Activated B cell treated with CpG ODN at 0.5 μM for 24 hours (primary cell): ENCODE results near the gene SMIM44. TPM values are rescaled to one million over a fixed set of nuclear protein-coding genes. Genes with fewer than 3 reads are reported as not detected.

Source experiments
- ATAC-seq: fragments of 200-7000 bp; cut with Tn5 transposase; one replicate; pipeline ENCODE4 v1.10.0; 2021; ENCODE audit warnings: low read depth, mild to moderate bottlenecking, moderate library complexity
- CTCF ChIA-PET: fragments of 350-600 bp; sonication (Branson Sonifier 250); formaldehyde crosslinking; loops from one replicate; lab custom pipeline; 2021; ENCODE audit warnings: antibody characterized with exemption; lab: Charles Lee
- POLR2A ChIA-PET: fragments of 350-600 bp; sonication (Branson Sonifier 250); formaldehyde crosslinking; loops from one replicate; lab custom pipeline; 2021; ENCODE audit warnings: antibody characterized with exemption; lab: Charles Lee
- DNase-seq: peaks from one replicate; pipeline ENCODE4 v3.0.0; 2022
- H3K27ac Mint-ChIP-seq: one replicate; pipeline ENCODE4 v1.8.0; 2020; ENCODE audit warnings: mixed read lengths
- H3K27me3 Mint-ChIP-seq: one replicate; pipeline ENCODE4 v1.8.0; 2021; ENCODE audit warnings: mixed read lengths
- H3K36me3 Mint-ChIP-seq: one replicate; pipeline ENCODE4 v1.8.0; 2021; ENCODE audit warnings: low read depth, mixed read lengths
- H3K4me1 Mint-ChIP-seq: one replicate; pipeline ENCODE4 v1.8.0; 2021; ENCODE audit warnings: mixed read lengths
- H3K4me3 Mint-ChIP-seq: one replicate; pipeline ENCODE4 v1.8.0; 2020; ENCODE audit warnings: mild to moderate bottlenecking, mixed read lengths
- H3K9me3 Mint-ChIP-seq: one replicate; pipeline ENCODE4 v1.8.0; 2020; ENCODE audit warnings: mixed read lengths
- intact Hi-C: fragments of 100-400 bp; cut with micrococcal nuclease; formaldehyde crosslinking; loops from one replicate; pipeline ENCODE4 v1.15.1; 2024
- total RNA-seq: library from RNA; stranded (reverse); gene quantifications from 2 replicates; pipeline ENCODE4 v1.2.3, GENCODE V29; 2022
- TF ChIP-seq, protein P1 (sequence below): fragments of 200-600 bp; IDR thresholded peaks from one replicate; pipeline ENCODE4 v1.8.0; 2022; ENCODE audit warnings: antibody characterized with exemption, mild to moderate bottlenecking

Gene SMIM44
- total RNA-seq, 1 donor from 2014 or later = not detected

DNA sequence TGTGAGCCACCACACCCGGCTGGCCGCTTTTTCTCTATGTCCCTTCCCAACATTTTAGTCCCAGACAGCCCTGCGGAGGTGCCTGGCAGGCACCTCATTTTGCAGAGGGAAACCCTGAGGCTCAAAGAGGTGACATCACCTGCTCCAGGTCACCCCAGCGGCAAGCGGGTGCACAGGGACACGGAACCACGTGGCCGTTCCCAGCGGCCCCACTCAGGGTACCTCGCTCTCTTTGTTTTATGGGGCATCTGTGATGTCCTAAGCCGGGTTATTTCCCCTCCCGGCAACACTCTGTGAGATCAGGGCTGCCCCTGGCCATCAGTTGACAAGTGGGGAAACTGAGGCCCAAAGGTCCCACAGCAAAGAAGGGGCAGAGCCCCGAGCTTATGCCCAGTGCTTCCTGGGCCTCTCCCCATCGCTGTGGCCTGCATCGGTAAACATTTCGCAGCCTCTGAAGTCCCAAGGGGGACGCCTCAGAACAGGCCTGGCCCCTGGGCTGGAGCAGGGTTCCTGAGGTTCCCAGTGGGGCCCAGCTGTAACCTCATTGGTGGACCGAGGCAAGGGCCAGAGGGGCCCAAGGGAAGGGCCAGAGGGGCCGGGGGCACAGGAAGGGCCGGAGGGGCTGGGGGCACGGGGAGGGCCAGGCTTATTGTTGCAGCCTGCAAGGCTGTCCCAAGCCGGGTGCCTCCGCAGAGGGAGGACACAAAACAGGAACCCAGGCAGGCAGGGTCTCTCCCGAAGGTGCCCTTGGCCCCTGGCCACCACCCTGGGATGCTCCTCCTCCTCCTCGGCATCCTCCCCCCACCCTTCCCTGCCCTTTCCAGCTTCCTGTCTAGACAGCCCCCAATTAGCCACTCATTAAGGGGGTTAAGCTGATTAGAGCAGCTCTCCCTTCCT, 41.9 kb downstream of the SMIM44 start:
- TF ChIP-seq, protein P1, sequence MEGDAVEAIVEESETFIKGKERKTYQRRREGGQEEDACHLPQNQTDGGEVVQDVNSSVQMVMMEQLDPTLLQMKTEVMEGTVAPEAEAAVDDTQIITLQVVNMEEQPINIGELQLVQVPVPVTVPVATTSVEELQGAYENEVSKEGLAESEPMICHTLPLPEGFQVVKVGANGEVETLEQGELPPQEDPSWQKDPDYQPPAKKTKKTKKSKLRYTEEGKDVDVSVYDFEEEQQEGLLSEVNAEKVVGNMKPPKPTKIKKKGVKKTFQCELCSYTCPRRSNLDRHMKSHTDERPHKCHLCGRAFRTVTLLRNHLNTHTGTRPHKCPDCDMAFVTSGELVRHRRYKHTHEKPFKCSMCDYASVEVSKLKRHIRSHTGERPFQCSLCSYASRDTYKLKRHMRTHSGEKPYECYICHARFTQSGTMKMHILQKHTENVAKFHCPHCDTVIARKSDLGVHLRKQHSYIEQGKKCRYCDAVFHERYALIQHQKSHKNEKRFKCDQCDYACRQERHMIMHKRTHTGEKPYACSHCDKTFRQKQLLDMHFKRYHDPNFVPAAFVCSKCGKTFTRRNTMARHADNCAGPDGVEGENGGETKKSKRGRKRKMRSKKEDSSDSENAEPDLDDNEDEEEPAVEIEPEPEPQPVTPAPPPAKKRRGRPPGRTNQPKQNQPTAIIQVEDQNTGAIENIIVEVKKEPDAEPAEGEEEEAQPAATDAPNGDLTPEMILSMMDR = no peak
- ChIA-PET CTCF (no interaction called here), POLR2A (interaction anchor here (0.6 kb wide), 1 partner anchor 534 kb away, joined by 4 read pairs; no protein-coding TSS in a partner anchor)
- H3K36me3 Mint-ChIP-seq = peaks cover 6% of the 10 kb centered on the region
- H3K4me3 Mint-ChIP-seq = no peak overlapping the region
- no peak overlapping the region for H3K27ac Mint-ChIP-seq
- intact Hi-C loops = no loop called here
- H3K9me3 Mint-ChIP-seq = no peaks in the 10 kb centered on the region
- ATAC-seq = no peak
- DNase-seq = no peak
- no peaks in the 10 kb centered on the region for H3K27me3 Mint-ChIP-seq
- H3K4me1 Mint-ChIP-seq = peaks cover 9% of the 10 kb centered on the region

- Mint-ChIP-seq H3K27me3 (no peaks in the 10 kb centered on the region), H3K4me1 (peaks cover 16% of the 10 kb centered on the region), H3K36me3 (peaks cover 4% of the 10 kb centered on the region), H3K27ac (no peak overlapping the region), H3K9me3 (no peaks in the 10 kb centered on the region), H3K4me3 (no peak overlapping the region)
- ChIA-PET POLR2A (no interaction called here), CTCF (interaction anchor here (1.4 kb wide), 1 partner anchor 11 kb away, joined by 5 read pairs; no protein-coding TSS in a partner anchor)
- DNase-seq (peak; percentile 45), ATAC-seq (peak; percentile 41)
- intact Hi-C loops = loop anchor here (1.0 kb wide), 1 partner anchor 113 kb away; no protein-coding TSS in a partner anchor
- TF ChIP-seq, protein P1 = no peak
These were observed 43.2 kb downstream of the SMIM44 start for GRCh38 chr19:3440082-3440481.

- ChIA-PET POLR2A (interaction anchor here (0.6 to 1.0 kb wide), 3 partner anchors 69 to 328 kb away, joined by 3 to 6 read pairs (median 3); partner anchors contain the start of genes FZR1 and MRPL54), CTCF (no interaction called here)
- Mint-ChIP-seq H3K9me3 (no peaks in the 10 kb centered on the region), H3K27ac (peak overlapping the region; percentile 99), H3K4me1 (peaks cover 17% of the 10 kb centered on the region), H3K4me3 (peak overlapping the region; percentile 99), H3K27me3 (no peaks in the 10 kb centered on the region), H3K36me3 (peaks cover 7% of the 10 kb centered on the region)
- intact Hi-C loops = loop anchor here (1.0 to 2.0 kb wide), 4 partner anchors 71 to 485 kb away; partner anchors contain the start of genes FZR1 and NCLN
- DNase-seq (peak; percentile 98), ATAC-seq (peak; percentile 92)
- TF ChIP-seq, protein P1 = no peak
These were observed 48.3 kb downstream of the SMIM44 start for GRCh38 chr19:3434630-3435553.

DNA sequence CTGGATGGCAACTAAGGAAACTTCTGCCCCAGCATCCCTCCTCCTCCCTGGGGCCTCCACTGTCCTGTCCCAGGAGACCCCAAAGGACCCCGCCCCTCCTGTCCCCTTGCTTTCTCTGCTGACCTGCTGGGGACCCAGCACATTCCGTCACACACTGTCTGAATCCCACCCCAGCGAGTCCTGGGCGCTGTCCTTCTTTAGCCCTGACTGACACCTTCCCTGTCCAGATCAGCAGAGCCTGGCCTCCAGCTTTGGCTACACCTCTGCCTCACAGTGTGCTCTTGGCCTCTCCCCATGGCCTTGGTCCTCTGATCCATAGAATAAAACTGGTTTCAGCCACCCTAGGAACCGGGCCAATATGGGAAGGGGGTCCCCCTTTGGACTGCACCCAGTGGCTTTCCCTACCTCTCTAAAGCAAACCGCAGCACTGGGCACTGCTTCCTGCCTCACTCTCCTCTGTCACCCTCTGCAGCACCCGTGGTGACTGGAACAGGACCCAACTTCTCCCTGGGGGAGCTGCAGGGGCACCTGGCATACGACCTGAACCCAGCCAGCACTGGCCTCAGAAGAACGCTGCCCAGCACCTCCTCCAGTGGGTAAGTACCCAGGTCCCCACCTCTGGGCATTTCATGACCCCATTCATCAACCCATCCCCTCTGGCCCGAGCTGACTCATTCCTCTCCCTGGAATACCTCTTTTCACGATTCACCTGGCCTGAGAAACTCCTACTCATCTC, 49.3 kb downstream of the SMIM44 start:
- ATAC-seq (no peak), DNase-seq (no peak)
- H3K27ac Mint-ChIP-seq = peak overlapping the region; percentile 99
- intact Hi-C loops = loop anchor here (2.0 kb wide), 1 partner anchor 73 kb away; no protein-coding TSS in a partner anchor
- ChIA-PET CTCF (no interaction called here), POLR2A (interaction anchor here (0.6 kb wide), 1 partner anchor 70 kb away, joined by 3 read pairs; no protein-coding TSS in a partner anchor)
- H3K9me3 Mint-ChIP-seq = no peaks in the 10 kb centered on the region
- peaks cover 16% of the 10 kb centered on the region for H3K4me1 Mint-ChIP-seq
- TF ChIP-seq, protein P1 = no peak
- no peaks in the 10 kb centered on the region for H3K27me3 Mint-ChIP-seq
- peaks cover 7% of the 10 kb centered on the region for H3K36me3 Mint-ChIP-seq
- H3K4me3 Mint-ChIP-seq = peak overlapping the region; percentile 99
